ENCODE results near the gene CD44.

GRCh38 chr11:35138058-35138457, 913 bp upstream of the CD44 start:
- TF ChIP-seq TAF1 (IDR thresholded peaks at IDR 0.05; ENCODE audit: low read depth): no peak
- no peak for TF ChIP-seq CREB1 (IDR thresholded peaks at IDR 0.05; ENCODE audit: low read depth)
- TF ChIP-seq CEBPB (IDR thresholded peaks at IDR 0.05): no peak
- TF ChIP-seq REST (IDR thresholded peaks at IDR 0.05; ENCODE audit: low read depth): no peak

Measured in Ishikawa (cell line).